Choroid plexus epithelial cell (primary cell): ENCODE data around the gene TYROBP.

ENCODE experiments used
- DNase-seq: peaks from one replicate; pipeline ENCODE4 v3.0.0-alpha.2; 2010; ENCODE audit warnings: low read depth
- H3K4me3 ChIP-seq: 2 replicates; pipeline ENCODE4 v1.5.1; 2011; ENCODE audit warnings: low read depth, mild to moderate bottlenecking, control low read depth, low read length, moderate library complexity
- CTCF ChIP-seq: conservative IDR thresholded peaks from 2 replicates; pipeline ENCODE4 v1.5.1; 2011; ENCODE audit warnings: low read depth, mild to moderate bottlenecking, control low read depth, inconsistent platforms, low read length, moderate library complexity

TYROBP gene

GRCh38 chr19:35929876-35930275 is 21.8 kb upstream of the TYROBP start:
- no peak for TF ChIP-seq CTCF
- no peak for DNase-seq
- no peak overlapping the region for H3K4me3 ChIP-seq

GRCh38 chr19:35928507-35928906 is 20.4 kb upstream of the TYROBP start:
- H3K4me3 ChIP-seq: no peak overlapping the region
- no peak for TF ChIP-seq CTCF
- no peak for DNase-seq

GRCh38 chr19:35925501-35925900 is 17.4 kb upstream of the TYROBP start:
- TF ChIP-seq CTCF: no peak
- no peak for DNase-seq

GRCh38 chr19:35921012-35921411 is 12.9 kb upstream of the TYROBP start:
- H3K4me3 ChIP-seq: no peak overlapping the region
- DNase-seq: no peak
- TF ChIP-seq CTCF: no peak

More at GRCh38 chr19:35925501-35925900, 17.4 kb upstream of the TYROBP start:
- no peak overlapping the region for H3K4me3 ChIP-seq

GRCh38 chr19:35919306-35919705 is 11.2 kb upstream of the TYROBP start:
- DNase-seq: no peak
- TF ChIP-seq CTCF: no peak
- H3K4me3 ChIP-seq: no peak overlapping the region

GRCh38 chr19:35915443-35915842 is 7.3 kb upstream of the TYROBP start:
- DNase-seq: no peak
- no peak for TF ChIP-seq CTCF
- no peak overlapping the region for H3K4me3 ChIP-seq

- no peak for TF ChIP-seq CTCF
- H3K4me3 ChIP-seq: no peak overlapping the region
- DNase-seq: no peak
These were observed 5.5 kb upstream of the TYROBP start for GRCh38 chr19:35913589-35913988.
